ENCODE data around the gene ESRRB. TPM values are rescaled to one million over a fixed set of nuclear protein-coding genes. Genes with fewer than 3 reads are reported as not detected.

Gene ESRRB
- total RNA-seq, 1 experiment from 2014 or later: not detected

GRCh38 chr14:76349993-76350392 lies 25.9 kb upstream of the ESRRB start:
- CTCF ChIA-PET: no interaction called here
- no peaks in the 10 kb centered on the region for H3K79me2 ChIP-seq (ENCODE audit: low read depth)
- POLR2A ChIA-PET (ENCODE audit: unreplicated experiment): no interaction called here
- BruUV-seq (replicated peaks): no TSS peak
- H2AFZ ChIP-seq: no peak overlapping the region
- H3K9me3 ChIP-seq (ENCODE audit: insufficient read depth, low read depth): no peaks in the 10 kb centered on the region
- H3K4me1 ChIP-seq (replicated peaks; ENCODE audit: insufficient read depth): no peaks in the 10 kb centered on the region
- TF ChIP-seq EZH2 (IDR thresholded peaks at IDR 0.05; ENCODE audit: low read depth): no peak
- no peak for TF ChIP-seq CTCF (conservative IDR thresholded peaks at IDR 0.05)
- H3K36me3 ChIP-seq (ENCODE audit: low read depth): no peaks in the 10 kb centered on the region
- DNase-seq: no peak
- no peak overlapping the region for H3K4me3 ChIP-seq
- no peaks in the 10 kb centered on the region for H3F3A ChIP-seq (ENCODE audit: insufficient read depth, low read depth)
- peaks cover 74% of the 10 kb centered on the region for H3K27me3 ChIP-seq (ENCODE audit: insufficient read depth, low read depth)
- H3K4me2 ChIP-seq: no peak overlapping the region
- H3K27ac ChIP-seq: no peak overlapping the region
- H3K9me2 ChIP-seq (ENCODE audit: insufficient read depth): no peaks in the 10 kb centered on the region
- intact Hi-C loops (cut with micrococcal nuclease; ENCODE audit: unreplicated experiment): no loop called here
- H4K20me1 ChIP-seq (ENCODE audit: insufficient read depth): no peaks in the 10 kb centered on the region; the same call in 1 of the 2 replicates

- H3K27ac ChIP-seq: no peak overlapping the region
- no peak overlapping the region for H2AFZ ChIP-seq
- peaks cover 74% of the 10 kb centered on the region for H3K27me3 ChIP-seq (ENCODE audit: insufficient read depth, low read depth)
- CTCF ChIA-PET: no interaction called here
- no TSS peak for BruUV-seq (replicated peaks)
- H3F3A ChIP-seq (ENCODE audit: insufficient read depth, low read depth): no peaks in the 10 kb centered on the region
- DNase-seq: no peak
- no peaks in the 10 kb centered on the region for H3K9me3 ChIP-seq (ENCODE audit: insufficient read depth, low read depth)
- TF ChIP-seq EZH2 (IDR thresholded peaks at IDR 0.05; ENCODE audit: low read depth): no peak
- no peak for TF ChIP-seq CTCF (conservative IDR thresholded peaks at IDR 0.05)
- no peak overlapping the region for H3K4me3 ChIP-seq
- H3K4me2 ChIP-seq: no peak overlapping the region
- H3K79me2 ChIP-seq (ENCODE audit: low read depth): no peaks in the 10 kb centered on the region
- no peaks in the 10 kb centered on the region for H3K4me1 ChIP-seq (replicated peaks; ENCODE audit: insufficient read depth)
- no peaks in the 10 kb centered on the region; the same call in 1 of the 2 replicates for H4K20me1 ChIP-seq (ENCODE audit: insufficient read depth)
- intact Hi-C loops (cut with micrococcal nuclease; ENCODE audit: unreplicated experiment): no loop called here
- POLR2A ChIA-PET (ENCODE audit: unreplicated experiment): no interaction called here
- H3K36me3 ChIP-seq (ENCODE audit: low read depth): no peaks in the 10 kb centered on the region
- no peaks in the 10 kb centered on the region for H3K9me2 ChIP-seq (ENCODE audit: insufficient read depth)
Measured at GRCh38 chr14:76350671-76351070, 25.3 kb upstream of the ESRRB start.

GRCh38 chr14:76351941-76352340 lies 24.0 kb upstream of the ESRRB start:
- H3K4me1 ChIP-seq (replicated peaks; ENCODE audit: insufficient read depth): no peaks in the 10 kb centered on the region
- no peak for DNase-seq
- H3K4me3 ChIP-seq: no peak overlapping the region
- ChIA-PET CTCF (interaction anchor here (0.7 kb wide), 2 partner anchors 432 to 1872 kb away, joined by 5 to 13 read pairs; no protein-coding TSS in a partner anchor), POLR2A (ENCODE audit: unreplicated experiment) (no interaction called here)
- no peaks in the 10 kb centered on the region; the same call in 1 of the 2 replicates for H4K20me1 ChIP-seq (ENCODE audit: insufficient read depth)
- BruUV-seq (replicated peaks): no TSS peak
- TF ChIP-seq EZH2 (IDR thresholded peaks at IDR 0.05; ENCODE audit: low read depth) (no peak), CTCF (conservative IDR thresholded peaks at IDR 0.05) (no peak)
- H3F3A ChIP-seq (ENCODE audit: insufficient read depth, low read depth): no peaks in the 10 kb centered on the region
- H3K27me3 ChIP-seq (ENCODE audit: insufficient read depth, low read depth): peaks cover 74% of the 10 kb centered on the region
- no peaks in the 10 kb centered on the region for H3K79me2 ChIP-seq (ENCODE audit: low read depth)
- intact Hi-C loops (cut with micrococcal nuclease; ENCODE audit: unreplicated experiment): loop anchor here (1.0 kb wide), 1 partner anchor 301 kb away; no protein-coding TSS in a partner anchor
- H3K4me2 ChIP-seq: no peak overlapping the region
- no peaks in the 10 kb centered on the region for H3K9me2 ChIP-seq (ENCODE audit: insufficient read depth)
- H2AFZ ChIP-seq: no peak overlapping the region
- no peaks in the 10 kb centered on the region for H3K9me3 ChIP-seq (ENCODE audit: insufficient read depth, low read depth)
- H3K27ac ChIP-seq: no peak overlapping the region
- no peaks in the 10 kb centered on the region for H3K36me3 ChIP-seq (ENCODE audit: low read depth)
